K562 (cell line): Measurements from ENCODE around the gene SND1. TPM values are rescaled to one million over a fixed set of nuclear protein-coding genes. Genes with fewer than 3 reads are reported as not detected.

Experiments
- ATAC-seq: fragments of 200-7000 bp; cut with Tn5 transposase; 3 replicates; pipeline ENCODE4 v1.9.1; 2020; ENCODE audit warnings: moderate library complexity
- BruUV-seq: library from RNA; stranded (reverse); fragments of 400-500 nt; replicated peaks from 2 replicates; lab custom pipeline; 2021; lab: Mats Ljungman, UMichigan
- CTCF ChIA-PET: fragments of 300-600 bp; formaldehyde crosslinking; extraction: SDS; loops from one replicate; lab custom pipeline; 2021; ENCODE audit warnings: low intra/inter-chr PET ratio; lab: Yijun Ruan, JAX
- POLR2A ChIA-PET: fragments of 300-600, 350-650 bp; sonication (Branson Sonifier 250); formaldehyde crosslinking; extraction: SDS; loops from one replicate; lab custom pipeline; 2021; ENCODE audit warnings: antibody characterized with exemption, inconsistent platforms; lab: Yijun Ruan, JAX
- DNase-seq, 4 experiments: peaks; one replicate each; pipeline versions ENCODE4 v3.0.0 to v3.0.0-alpha.2; 2011 to 2018; ENCODE audit warnings: low spot score in 3 of 4, mixed read lengths in 3 of 4; ENCODE audit errors: extremely low read depth in 1 of 4
- FAIRE-seq: peaks from 2 replicates; lab custom pipeline; 2011; peaks lifted over from hg19 to GRCh38; lab: Jason Lieb, UNC
- H2AFZ ChIP-seq: 2 replicates; pipeline ENCODE4 v1.6.0; 2011; ENCODE audit warnings: low read depth, low read length, control low read depth, inconsistent platforms
- H3K27ac ChIP-seq: fragments of 200-600 bp; 3 replicates; pipeline ENCODE4 v1.8.0; 2011; ENCODE audit warnings: low read depth, mild to moderate bottlenecking, control low read depth, inconsistent platforms, low read length, moderate library complexity, mixed read lengths; ENCODE audit errors: extremely low read depth
- H3K27me3 ChIP-seq, 2 experiments: fragments of 300-600 bp in 1 of 2; 2 replicates in 1 of 2; 3 replicates in 1 of 2; pipeline versions ENCODE4 v1.6.0 to v1.8.0; 2011; ENCODE audit warnings: inconsistent platforms in 2 of 2, low read length in 2 of 2, mild to moderate bottlenecking in 1 of 2, mixed read lengths in 1 of 2, moderate library complexity in 1 of 2; ENCODE audit not compliant: control insufficient read depth in 2 of 2, insufficient read depth in 2 of 2
- H3K36me3 ChIP-seq: fragments of 300-600 bp; 3 replicates; pipeline ENCODE4 v1.8.0; 2011; ENCODE audit warnings: mild to moderate bottlenecking, low read length, inconsistent platforms; ENCODE audit not compliant: control insufficient read depth, insufficient read depth
- H3K4me1 ChIP-seq, 2 experiments: fragments of 200-600 bp in 1 of 2; replicated peaks in 1 of 2; 2 replicates in 1 of 2; 3 replicates in 1 of 2; pipeline versions ENCODE4 v1.5.1 to v1.8.0; 2011; ENCODE audit warnings: inconsistent platforms in 2 of 2, low read length in 2 of 2, mild to moderate bottlenecking in 1 of 2, mixed read lengths in 1 of 2, moderate library complexity in 1 of 2; ENCODE audit not compliant: control insufficient read depth in 2 of 2, insufficient read depth in 2 of 2
- H3K4me2 ChIP-seq: 2 replicates; pipeline ENCODE4 v1.6.1; 2011; ENCODE audit warnings: low read length, control low read depth, inconsistent platforms, mixed read lengths; ENCODE audit not compliant: insufficient read depth
- H3K4me3 ChIP-seq: fragments of 200-600 bp; sonication (generic), shearing (Covaris generic); 2 replicates; pipeline ENCODE4 v1.5.1; 2016; ENCODE audit warnings: control low read depth, inconsistent platforms
- H3K79me2 ChIP-seq: fragments of 200-600 bp; 3 replicates; pipeline ENCODE4 v1.8.0; 2011; ENCODE audit warnings: low read length, inconsistent platforms; ENCODE audit not compliant: control insufficient read depth, insufficient read depth
- H3K9ac ChIP-seq, 2 experiments: 2 replicates each; pipeline versions ENCODE4 v1.6.0 to v1.6.1; 2011; ENCODE audit warnings: low read depth in 2 of 2, low read length in 2 of 2, control low read depth in 1 of 2, inconsistent platforms in 1 of 2, mild to moderate bottlenecking in 1 of 2, mixed read lengths in 1 of 2; ENCODE audit not compliant: insufficient read depth in 1 of 2
- H3K9me1 ChIP-seq: one replicate; pipeline ENCODE4 v1.6.0; 2011; ENCODE audit warnings: inconsistent platforms, mild to moderate bottlenecking, low read length, moderate library complexity; ENCODE audit not compliant: control insufficient read depth, insufficient read depth
- H3K9me3 ChIP-seq: replicated peaks from 2 replicates; pipeline ENCODE4 v1.5.1; 2011; ENCODE audit warnings: low read depth, low read length, inconsistent platforms; ENCODE audit not compliant: control insufficient read depth, insufficient read depth
- H4K20me1 ChIP-seq: replicated peaks from 2 replicates; pipeline ENCODE4 v1.6.1; 2011; ENCODE audit warnings: low read length, inconsistent platforms, mixed read lengths; ENCODE audit not compliant: control insufficient read depth, insufficient read depth
- ZNF518B ChIP-seq: fragments of 250-450 bp; sonication (Bioruptor Pico); IDR thresholded peaks from 2 replicates; pipeline ENCODE4 v1.5.0; 2021; ENCODE audit warnings: mild to moderate bottlenecking, moderate library complexity
- ZSCAN29 ChIP-seq: fragments of 450-650 bp; IDR thresholded peaks from 2 replicates; pipeline ENCODE4 v1.6.1; 2017
- WGBS: fragments of 100-300 bp; shearing (Covaris generic); methylation state at CpG from one replicate; pipeline ENCODE4 v1.1.6; 2016; ENCODE audit warnings: low coverage, mixed read lengths; ENCODE audit not compliant: insufficient coverage; ENCODE audit errors: missing lambda C conversion rate; 5-methylcytosine and 5-hydroxymethylcytosine counted together
- in situ Hi-C: fragments of 300-500 bp; cut with MboI; formaldehyde crosslinking; loops from 4 replicates; pipeline ENCODE4 v1.15.0; 2018; ENCODE audit warnings: inconsistent platforms, mixed read lengths
- intact Hi-C: fragments of 100-400 bp; cut with micrococcal nuclease; formaldehyde crosslinking; loops from 2 replicates; pipeline ENCODE4 v1.14.2; 2022
- polyA plus RNA-seq, 8 experiments: library from polyadenylated mRNA; depleted of rRNA in 4 of 8; stranded (reverse) in 5 of 8; unstranded in 3 of 8; fragments of >200 nt; fragmentation: Nextera tagmentation in 2 of 8; fragmentation: Illumina TruSeq in 1 of 8; extraction: Ambion mirVana in 2 of 8; extraction: Trizol in 1 of 8; gene quantifications; 2 replicates each; pipeline versions ENCODE4 v1.2.1 to v1.2.3, GENCODE V29; 2011 to 2014; ENCODE audit warnings: inconsistent platforms in 1 of 8, missing spikeins in 1 of 8
- total RNA-seq, 7 experiments: library from RNA; depleted of rRNA in 6 of 7; stranded (reverse); fragments of >200 nt in 6 of 7; fragmentation: Illumina TruSeq in 2 of 7; extraction: Trizol in 2 of 7; gene quantifications; 2 replicates each; pipeline versions ENCODE4 v1.2.1 to v1.2.3, GENCODE V29; 2011 to 2021; ENCODE audit warnings: low replicate concordance in 1 of 7

Gene SND1
- total and polyA plus RNA-seq, 9 of the 15 experiments (the other 6 are each of a cell fraction or from before 2014, with no cell fraction given) = 46.5 to 307 (median 191) TPM

- Histone ChIP-seq H3K27me3 (no peaks in the 10 kb centered on the region), H3K79me2 (no peaks in the 10 kb centered on the region), H4K20me1 (peaks cover 16% of the 10 kb centered on the region), H3K9me3 (no peaks in the 10 kb centered on the region), H3K27ac (no peak overlapping the region), H3K36me3 (peaks cover 80% of the 10 kb centered on the region), H3K4me3 (no peak overlapping the region), H3K9ac (no peak overlapping the region), H3K4me2 (no peak overlapping the region), H3K4me1 (peaks cover 0 to 11% of the 10 kb centered on the region in 2 experiments; a peak in 2 of 5 replicates), H3K9me1 (peaks cover 1% of the 10 kb centered on the region), H2AFZ (no peak overlapping the region)
- intact Hi-C loops (loop anchor here (1.0 kb wide), 1 partner anchor 13 kb away; no protein-coding TSS in a partner anchor), in situ Hi-C loops (no loop called here)
- TF ChIP-seq ZSCAN29 (no peak), ZNF518B (CRISPR knock-in tag) (no peak)
- DNase-seq (no peak), ATAC-seq (no peak), FAIRE-seq (no peak)
- POLR2A ChIA-PET = interaction anchor here (0.7 to 1.4 kb wide), 6 partner anchors 7 to 33 kb away, joined by 3 to 7 read pairs (median 4); no protein-coding TSS in a partner anchor
- CTCF ChIA-PET = no interaction called here
- no TSS peak for BruUV-seq
- WGBS = 80% methylated on average over 8 of the region's 8 CpGs
Measured at GRCh38 chr7:128076196-128076795, 424.3 kb downstream of the SND1 start.
